AML-193 (cell line): ENCODE measurements around the gene CRIP2.

Source experiments
- DNase-seq, 2 experiments: peaks; one replicate each; lab custom pipeline; 2025; lab: John Stamatoyannopoulos, UW

Gene CRIP2

GRCh38 chr14:105474483-105475268, at the start of gene CRIP2:
TSS of gene CRIP2 (plus strand) at chr14:105474821. CDS start at chr14:105474863, 42 bp downstream.
- no peak for DNase-seq

GRCh38 chr14:105424861-105425260, 49.8 kb upstream of the CRIP2 start:
- no peak for DNase-seq

- DNase-seq: no peak
Measured at GRCh38 chr14:105425823-105426247, 48.8 kb upstream of the CRIP2 start.

- no peak for DNase-seq
Measured at GRCh38 chr14:105426416-105427130, 48.0 kb upstream of the CRIP2 start.

- DNase-seq: no peak
Measured at GRCh38 chr14:105427412-105427811, 47.2 kb upstream of the CRIP2 start.

GRCh38 chr14:105427936-105428485, 46.6 kb upstream of the CRIP2 start:
- DNase-seq: no peak

- DNase-seq: no peak
Measured at GRCh38 chr14:105430042-105430441, 44.6 kb upstream of the CRIP2 start.

- no peak for DNase-seq
Measured at GRCh38 chr14:105430565-105430964, 44.1 kb upstream of the CRIP2 start.

- no peak for DNase-seq
Measured at GRCh38 chr14:105431256-105431655, 43.4 kb upstream of the CRIP2 start.

- DNase-seq: no peak
Measured at GRCh38 chr14:105432657-105433056, 42.0 kb upstream of the CRIP2 start.

GRCh38 chr14:105433161-105433605, 41.4 kb upstream of the CRIP2 start:
- DNase-seq: no peak

- DNase-seq: no peak
Measured at GRCh38 chr14:105436402-105436801, 38.2 kb upstream of the CRIP2 start.

- DNase-seq: no peak
Measured at GRCh38 chr14:105436891-105437722, 37.5 kb upstream of the CRIP2 start.

- no peak for DNase-seq
Measured at GRCh38 chr14:105437723-105438500, 36.7 kb upstream of the CRIP2 start.

- DNase-seq: no peak
Measured at GRCh38 chr14:105439179-105439578, 35.4 kb upstream of the CRIP2 start.

GRCh38 chr14:105439710-105440553, 34.7 kb upstream of the CRIP2 start:
- DNase-seq: no peak

- no peak for DNase-seq
Measured at GRCh38 chr14:105440554-105440900, 34.1 kb upstream of the CRIP2 start.

- no peak for DNase-seq
Measured at GRCh38 chr14:105440992-105441391, 33.6 kb upstream of the CRIP2 start.

GRCh38 chr14:105442125-105442524, 32.5 kb upstream of the CRIP2 start:
- no peak for DNase-seq

GRCh38 chr14:105442834-105443233, 31.8 kb upstream of the CRIP2 start:
- no peak for DNase-seq
